GM18511 (cell line): ENCODE data around the gene NOM1.
"Not testable (repeated sequence)": the region's sequence is repeated elsewhere in the genome, so short reads cannot be mapped to it uniquely, and the experiment has no call there.

ENCODE experiments used
- ATAC-seq: cut with Tn5 transposase; IDR thresholded peaks from one replicate; pipeline ENCODE4 v1.9.1; 2021; ENCODE audit warnings: mild to moderate bottlenecking, moderate library complexity; ENCODE audit not compliant: unreplicated experiment

Gene NOM1

GRCh38 chr7:156949541-156950380, at the start of gene NOM1:
Gene NOM1, plus strand, starts transcription at chr7:156949712. Its CDS starts 26 bp downstream, at chr7:156949738.
- peak; percentile 96 for ATAC-seq

- not testable (repeated sequence) for ATAC-seq
Observed at GRCh38 chr7:156900093-156900492, 49.4 kb upstream of the NOM1 start.

- ATAC-seq = no peak
Observed at GRCh38 chr7:156903232-156903909, 46.1 kb upstream of the NOM1 start.

GRCh38 chr7:156906200-156906649, 43.3 kb upstream of the NOM1 start:
- ATAC-seq = no peak

- no peak for ATAC-seq
Observed at GRCh38 chr7:156907656-156908055, 41.9 kb upstream of the NOM1 start.

- ATAC-seq = not testable (repeated sequence)
Observed at GRCh38 chr7:156909574-156910252, 39.8 kb upstream of the NOM1 start.

- peak; percentile 48 for ATAC-seq
Observed at GRCh38 chr7:156918635-156919034, 30.9 kb upstream of the NOM1 start.

GRCh38 chr7:156919132-156919713, 30.3 kb upstream of the NOM1 start:
- peak; percentile 49 for ATAC-seq

GRCh38 chr7:156920076-156920475, 29.4 kb upstream of the NOM1 start:
- no peak for ATAC-seq

GRCh38 chr7:156920487-156921373, 28.8 kb upstream of the NOM1 start:
- not testable (repeated sequence) for ATAC-seq

GRCh38 chr7:156922304-156922703, 27.2 kb upstream of the NOM1 start:
- not testable (repeated sequence) for ATAC-seq

- not testable (repeated sequence) for ATAC-seq
Observed at GRCh38 chr7:156925821-156926220, 23.7 kb upstream of the NOM1 start.

- ATAC-seq = no peak
Observed at GRCh38 chr7:156927571-156928405, 21.7 kb upstream of the NOM1 start.

GRCh38 chr7:156928406-156928747, 21.1 kb upstream of the NOM1 start:
- ATAC-seq = no peak

- ATAC-seq = no peak
Observed at GRCh38 chr7:156929789-156930539, 19.5 kb upstream of the NOM1 start.

GRCh38 chr7:156932006-156932405, 17.5 kb upstream of the NOM1 start:
- no peak for ATAC-seq

GRCh38 chr7:156935250-156935649, 14.3 kb upstream of the NOM1 start:
- no peak for ATAC-seq

GRCh38 chr7:156936766-156937165, 12.7 kb upstream of the NOM1 start:
- ATAC-seq = not testable (repeated sequence)
